Astrocyte (in vitro differentiated cells and primary cell): ENCODE results near the gene CTNND2. TPM values are rescaled to one million over a fixed set of nuclear protein-coding genes. Genes with fewer than 3 reads are reported as not detected.

Experiments
- DNase-seq: peaks from one replicate; pipeline ENCODE4 v3.0.0-alpha.2; 2010; ENCODE audit warnings: low read depth
- FAIRE-seq: peaks from 2 replicates; lab custom pipeline; 2011; peaks lifted over from hg19 to GRCh38; lab: Jason Lieb, UNC
- H2AFZ ChIP-seq: 2 replicates; pipeline ENCODE4 v1.6.0; 2012; ENCODE audit warnings: low read depth, low read length, inconsistent platforms
- H3K27ac ChIP-seq: 2 replicates; pipeline ENCODE4 v1.5.1; 2011; ENCODE audit warnings: low read depth, low read length, inconsistent platforms
- H3K27me3 ChIP-seq: 2 replicates; pipeline ENCODE4 v1.6.0; 2011; ENCODE audit warnings: low read length, inconsistent platforms; ENCODE audit not compliant: insufficient read depth
- H3K36me3 ChIP-seq: 2 replicates; pipeline ENCODE4 v1.5.1; 2011; ENCODE audit warnings: low read length, inconsistent platforms; ENCODE audit not compliant: insufficient read depth
- H3K4me1 ChIP-seq: 2 replicates; pipeline ENCODE4 v1.5.1; 2011; ENCODE audit warnings: low read length, inconsistent platforms; ENCODE audit not compliant: insufficient read depth
- H3K4me2 ChIP-seq: 2 replicates; pipeline ENCODE4 v1.6.0; 2012; ENCODE audit warnings: low read length, inconsistent platforms
- H3K4me3 ChIP-seq: 2 replicates; pipeline ENCODE4 v1.5.1; 2011; ENCODE audit warnings: low read depth, mild to moderate bottlenecking, low read length, inconsistent platforms; ENCODE audit not compliant: insufficient read depth
- H3K79me2 ChIP-seq: 2 replicates; pipeline ENCODE4 v1.6.0; 2012; ENCODE audit warnings: mild to moderate bottlenecking, low read length, inconsistent platforms; ENCODE audit not compliant: insufficient read depth
- H3K9ac ChIP-seq: 2 replicates; pipeline ENCODE4 v1.6.0; 2012; ENCODE audit warnings: mild to moderate bottlenecking, low read length, inconsistent platforms
- H3K9me3 ChIP-seq: 2 replicates; pipeline ENCODE4 v1.5.1; 2012; ENCODE audit warnings: low read depth, mild to moderate bottlenecking, low read length, inconsistent platforms; ENCODE audit not compliant: insufficient read depth
- H4K20me1 ChIP-seq: 2 replicates; pipeline ENCODE4 v1.6.0; 2012; ENCODE audit warnings: low read length, inconsistent platforms; ENCODE audit not compliant: insufficient read depth
- H3K27ac Mint-ChIP-seq: one replicate; pipeline ENCODE4 v1.8.0; 2021; ENCODE audit warnings: mild to moderate bottlenecking, mixed read lengths; ENCODE audit not compliant: unreplicated experiment
- H3K27me3 Mint-ChIP-seq: one replicate; pipeline ENCODE4 v1.8.0; 2021; ENCODE audit warnings: low read depth, mixed read lengths; ENCODE audit not compliant: unreplicated experiment
- H3K36me3 Mint-ChIP-seq: one replicate; pipeline ENCODE4 v1.8.0; 2021; ENCODE audit warnings: low read depth, mixed read lengths; ENCODE audit not compliant: unreplicated experiment
- H3K4me1 Mint-ChIP-seq: one replicate; pipeline ENCODE4 v1.8.0; 2021; ENCODE audit warnings: low read depth, mixed read lengths; ENCODE audit not compliant: unreplicated experiment
- H3K4me3 Mint-ChIP-seq: one replicate; pipeline ENCODE4 v1.8.0; 2021; ENCODE audit warnings: mild to moderate bottlenecking, moderate library complexity, mixed read lengths; ENCODE audit not compliant: unreplicated experiment
- H3K9me3 Mint-ChIP-seq: one replicate; pipeline ENCODE4 v1.8.0; 2021; ENCODE audit warnings: mild to moderate bottlenecking, mixed read lengths; ENCODE audit not compliant: unreplicated experiment
- CTCF ChIP-seq: IDR thresholded peaks from 2 replicates; pipeline ENCODE4 v1.5.1; 2011; ENCODE audit warnings: low read depth, mild to moderate bottlenecking, inconsistent platforms, low read length, moderate library complexity; ENCODE audit not compliant: insufficient read depth
- EZH2 ChIP-seq: IDR thresholded peaks from 2 replicates; pipeline ENCODE4 v1.6.1; 2012; ENCODE audit warnings: mild to moderate bottlenecking, low read length, inconsistent platforms; ENCODE audit not compliant: insufficient read depth
- total RNA-seq: library from RNA; stranded (reverse); gene quantifications from 2 replicates; pipeline ENCODE4 v1.2.1, GENCODE V29; 2021

The CTNND2 gene
- total RNA-seq, 1 donor from 2014 or later: 4.5 TPM

DNA sequence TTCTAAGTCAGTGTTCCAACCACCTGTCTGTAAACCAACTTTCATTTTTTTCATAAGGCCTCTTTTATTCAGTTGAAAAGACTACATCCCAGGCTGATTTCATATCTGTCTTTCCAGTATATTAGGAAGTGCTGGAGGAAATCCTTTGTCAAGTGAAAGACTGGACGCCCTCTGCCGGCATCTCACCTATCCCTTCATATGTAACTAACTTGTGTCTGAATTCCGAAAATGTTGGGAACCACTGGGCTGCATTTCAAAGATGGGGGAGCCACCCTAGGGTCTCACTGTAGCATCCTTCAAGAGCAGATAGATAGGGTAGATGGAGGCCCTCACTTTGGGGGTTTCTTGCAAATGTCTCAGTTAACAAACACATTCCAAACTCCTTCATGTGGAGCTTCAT is 569.8 kb downstream of the CTNND2 start:
- no peak overlapping the region for H3K4me2 ChIP-seq
- H3K4me3 ChIP-seq: no peak overlapping the region
- H3K4me1 Mint-ChIP-seq: no peaks in the 10 kb centered on the region
- no peaks in the 10 kb centered on the region for H3K36me3 Mint-ChIP-seq
- H3K9me3 ChIP-seq: no peaks in the 10 kb centered on the region
- no peak for TF ChIP-seq CTCF
- no peak for TF ChIP-seq EZH2
- H3K9ac ChIP-seq: no peak overlapping the region
- H3K27me3 Mint-ChIP-seq: no peaks in the 10 kb centered on the region
- no peaks in the 10 kb centered on the region for H4K20me1 ChIP-seq
- H3K9me3 Mint-ChIP-seq: no peaks in the 10 kb centered on the region
- DNase-seq (no peak), FAIRE-seq (no peak)
- no peak overlapping the region for H2AFZ ChIP-seq
- H3K27ac ChIP-seq: no peak overlapping the region
- no peaks in the 10 kb centered on the region for H3K79me2 ChIP-seq
- no peaks in the 10 kb centered on the region for H3K4me1 ChIP-seq
- no peak overlapping the region for H3K4me3 Mint-ChIP-seq
- H3K27ac Mint-ChIP-seq: no peak overlapping the region
- H3K27me3 ChIP-seq: no peaks in the 10 kb centered on the region
- H3K36me3 ChIP-seq: no peaks in the 10 kb centered on the region

GRCh38 chr5:11329679-11330078 is 574.6 kb downstream of the CTNND2 start:
- H3K4me2 ChIP-seq: no peak overlapping the region
- no peak overlapping the region for H2AFZ ChIP-seq
- H4K20me1 ChIP-seq: no peaks in the 10 kb centered on the region
- H3K79me2 ChIP-seq: no peaks in the 10 kb centered on the region
- H3K9ac ChIP-seq: no peak overlapping the region
- H3K27ac ChIP-seq: no peak overlapping the region
- H3K36me3 ChIP-seq: no peaks in the 10 kb centered on the region
- peaks cover 3% of the 10 kb centered on the region for H3K4me1 Mint-ChIP-seq
- H3K36me3 Mint-ChIP-seq: no peaks in the 10 kb centered on the region
- H3K9me3 Mint-ChIP-seq: peaks cover 5% of the 10 kb centered on the region
- no peak overlapping the region for H3K27ac Mint-ChIP-seq
- DNase-seq (no peak), FAIRE-seq (no peak)
- no peak for TF ChIP-seq EZH2
- TF ChIP-seq CTCF: no peak
- H3K27me3 Mint-ChIP-seq: no peaks in the 10 kb centered on the region
- H3K9me3 ChIP-seq: no peaks in the 10 kb centered on the region
- H3K4me3 ChIP-seq: no peak overlapping the region
- no peaks in the 10 kb centered on the region for H3K27me3 ChIP-seq
- no peak overlapping the region for H3K4me3 Mint-ChIP-seq
- H3K4me1 ChIP-seq: no peaks in the 10 kb centered on the region

- Mint-ChIP-seq H3K27me3 (no peaks in the 10 kb centered on the region), H3K4me1 (peaks cover 4% of the 10 kb centered on the region), H3K36me3 (no peaks in the 10 kb centered on the region), H3K9me3 (peaks cover 7% of the 10 kb centered on the region), H3K4me3 (no peak overlapping the region), H3K27ac (no peak overlapping the region)
- Histone ChIP-seq H3K79me2 (no peaks in the 10 kb centered on the region), H3K27ac (no peak overlapping the region), H3K9me3 (no peaks in the 10 kb centered on the region), H3K27me3 (no peaks in the 10 kb centered on the region), H3K4me1 (no peaks in the 10 kb centered on the region), H4K20me1 (no peaks in the 10 kb centered on the region), H3K36me3 (no peaks in the 10 kb centered on the region), H3K9ac (no peak overlapping the region), H3K4me2 (no peak overlapping the region), H3K4me3 (no peak overlapping the region), H2AFZ (no peak overlapping the region)
- no peak for DNase-seq
- no peak for TF ChIP-seq EZH2
- no peak for TF ChIP-seq CTCF
- FAIRE-seq: no peak
Observed at GRCh38 chr5:11324521-11325289, 579.5 kb downstream of the CTNND2 start.
